GM21360 (cell line): ENCODE results near the gene SERTM2.
"Not testable (repeated sequence)": the region's sequence is repeated elsewhere in the genome, so short reads cannot be mapped to it uniquely, and the experiment has no call there.

Experiments used
- ATAC-seq: cut with Tn5 transposase; IDR thresholded peaks from one replicate; pipeline ENCODE4 v1.9.1; 2021; ENCODE audit warnings: mild to moderate bottlenecking, moderate library complexity; ENCODE audit not compliant: unreplicated experiment

SERTM2 gene

GRCh38 chrX:111511477-111511876 is at the start of gene SERTM2:
SERTM2 (plus strand) TSS chrX:111511645; CDS start chrX:111518858, 7,213 bp downstream.
- ATAC-seq: no peak

- no peak for ATAC-seq
These were observed 45.8 kb upstream of the SERTM2 start for GRCh38 chrX:111465669-111466068.

GRCh38 chrX:111467896-111468295 is 43.5 kb upstream of the SERTM2 start:
- ATAC-seq: no peak

DNA sequence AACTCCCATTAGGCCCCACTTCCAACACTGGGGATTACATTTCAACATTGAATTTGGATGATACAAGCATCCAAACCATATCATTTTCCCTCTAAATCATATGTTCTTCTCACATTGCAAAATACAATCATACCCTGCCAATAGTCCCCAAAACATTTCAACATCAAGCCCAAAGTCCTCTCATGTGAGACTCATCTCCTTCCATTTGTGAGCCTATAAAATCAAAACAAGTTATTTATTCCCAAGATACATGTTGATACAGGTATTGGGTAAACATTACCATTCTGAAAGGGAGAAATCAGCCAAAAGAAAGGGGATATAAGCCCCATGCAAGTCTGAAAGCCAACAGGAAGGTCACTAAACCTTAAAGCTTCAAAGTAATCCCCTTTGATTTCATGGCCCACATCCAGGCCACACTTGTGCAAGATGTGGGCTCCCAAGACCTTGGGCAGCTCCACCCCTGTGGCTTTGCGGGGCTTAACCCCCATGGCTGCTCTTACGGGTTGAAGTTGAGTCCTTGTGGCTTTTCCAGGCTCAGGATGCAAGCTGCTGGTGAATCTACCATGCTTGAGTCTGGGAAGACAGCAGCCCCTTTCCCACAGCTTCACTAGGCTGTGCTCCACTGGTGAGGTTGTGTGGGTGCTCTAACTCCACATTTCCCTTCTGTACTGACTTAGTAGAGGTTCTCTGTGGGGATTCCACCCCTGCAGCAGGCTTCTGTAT is 40.6 kb upstream of the SERTM2 start:
- ATAC-seq: no peak

DNA sequence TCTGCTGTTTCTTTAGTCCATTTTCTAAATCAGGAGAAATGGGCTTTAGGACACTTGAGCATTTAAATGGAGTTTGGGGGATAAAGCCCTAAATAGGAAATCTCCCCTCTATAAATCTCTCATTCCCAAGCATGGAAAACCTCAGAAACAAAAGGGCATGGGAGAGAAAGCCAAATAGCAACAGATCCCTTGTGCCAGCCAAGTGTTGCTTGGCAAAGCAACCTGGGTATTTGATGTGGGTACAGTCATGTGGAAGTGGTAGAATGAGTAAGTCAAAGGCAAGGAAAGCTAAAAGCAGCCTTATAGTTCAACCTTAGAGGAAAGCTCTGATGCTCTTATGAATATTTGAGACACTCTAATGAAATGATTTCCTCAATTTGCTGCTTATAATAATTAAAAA is 29.5 kb upstream of the SERTM2 start:
- no peak for ATAC-seq

DNA sequence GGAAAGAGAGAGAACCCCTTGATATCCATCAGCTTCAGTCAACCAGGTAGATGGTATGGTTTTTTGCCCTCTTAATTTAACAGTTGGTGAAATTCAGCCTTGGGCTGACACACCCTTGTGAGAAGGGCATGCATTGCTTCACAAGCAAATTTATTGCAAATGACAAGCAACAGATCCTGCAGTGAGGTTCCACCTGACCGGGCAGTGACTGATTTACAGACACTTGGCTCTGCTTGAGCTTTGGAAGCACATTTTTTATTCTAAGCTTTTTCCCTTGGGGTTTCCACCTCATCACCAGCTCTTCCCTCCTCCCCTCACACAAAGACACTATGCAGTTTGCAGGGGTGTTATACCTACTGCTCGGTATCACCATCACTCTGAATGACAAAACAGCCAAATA is 28.3 kb upstream of the SERTM2 start:
- ATAC-seq: no peak

DNA sequence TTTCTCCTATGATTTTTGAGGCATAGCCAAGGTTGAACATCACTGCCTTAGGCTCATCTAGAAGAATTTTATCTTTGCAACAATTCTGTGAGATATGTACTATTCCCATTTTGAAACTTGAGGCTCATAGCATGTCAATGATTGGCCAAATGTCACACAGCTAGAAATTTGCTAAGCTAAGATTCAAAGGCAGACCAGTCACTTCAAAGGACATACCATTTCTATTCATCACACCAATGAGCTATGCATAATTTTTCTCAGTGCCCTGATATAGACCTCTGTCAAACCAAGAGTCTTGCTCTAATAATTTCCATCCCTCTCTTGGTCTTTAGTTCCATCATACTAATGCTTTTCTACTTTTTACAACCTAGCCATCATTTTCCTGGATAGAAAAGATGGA is 27.6 kb upstream of the SERTM2 start:
- ATAC-seq: no peak

GRCh38 chrX:111490688-111491087 is 20.8 kb upstream of the SERTM2 start:
- no peak for ATAC-seq

- no peak for ATAC-seq
These were observed 19.4 kb upstream of the SERTM2 start for GRCh38 chrX:111492085-111492484.

- ATAC-seq: no peak
These were observed 12.8 kb upstream of the SERTM2 start for GRCh38 chrX:111498538-111499103.

DNA sequence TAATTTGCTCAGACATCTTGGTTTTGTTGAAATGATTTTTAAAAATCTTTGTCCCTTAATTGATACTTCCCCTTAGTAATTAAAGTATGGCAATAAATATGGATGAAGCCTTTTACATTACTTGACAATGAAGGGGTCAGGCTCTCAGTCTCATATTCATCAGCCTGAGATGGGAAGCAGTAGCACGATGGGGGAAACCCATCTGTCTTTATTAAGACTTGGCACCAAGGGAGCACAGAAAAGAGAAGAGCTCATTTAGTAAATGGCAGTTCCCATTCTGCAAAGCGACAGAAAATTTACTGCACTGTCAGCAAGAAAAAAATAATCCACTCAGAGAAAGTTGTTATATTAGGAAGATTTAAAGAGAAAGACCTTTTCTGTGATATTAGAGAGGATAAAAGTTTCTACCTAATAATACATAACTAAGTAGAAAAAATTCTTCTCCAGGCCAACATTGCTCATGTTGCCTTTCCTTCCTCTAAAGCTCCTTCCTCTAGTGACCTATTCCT is 7.9 kb upstream of the SERTM2 start:
- no peak for ATAC-seq

- no peak for ATAC-seq
These were observed 6.5 kb upstream of the SERTM2 start for GRCh38 chrX:111504941-111505340.

DNA sequence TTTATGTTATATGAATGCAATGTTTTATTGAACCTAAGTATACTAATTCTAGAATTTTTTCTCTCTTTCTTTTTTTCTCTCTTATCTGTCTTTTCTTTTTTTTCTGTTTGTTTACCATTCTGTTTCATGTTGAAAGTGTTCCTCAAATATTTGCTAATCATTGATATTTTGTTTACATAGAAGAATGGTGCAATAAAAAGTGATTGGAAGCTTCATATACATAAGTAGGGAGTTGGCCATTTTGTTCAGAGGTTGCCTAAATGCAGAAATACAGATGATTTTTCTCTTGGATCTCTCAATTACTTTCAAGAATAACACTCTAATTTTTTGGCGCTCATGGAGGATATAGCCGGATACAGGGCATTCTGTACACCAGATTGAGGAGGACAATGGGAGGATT is 5.7 kb upstream of the SERTM2 start:
- no peak for ATAC-seq

GRCh38 chrX:111506826-111507225 is 4.6 kb upstream of the SERTM2 start:
- ATAC-seq: no peak

DNA sequence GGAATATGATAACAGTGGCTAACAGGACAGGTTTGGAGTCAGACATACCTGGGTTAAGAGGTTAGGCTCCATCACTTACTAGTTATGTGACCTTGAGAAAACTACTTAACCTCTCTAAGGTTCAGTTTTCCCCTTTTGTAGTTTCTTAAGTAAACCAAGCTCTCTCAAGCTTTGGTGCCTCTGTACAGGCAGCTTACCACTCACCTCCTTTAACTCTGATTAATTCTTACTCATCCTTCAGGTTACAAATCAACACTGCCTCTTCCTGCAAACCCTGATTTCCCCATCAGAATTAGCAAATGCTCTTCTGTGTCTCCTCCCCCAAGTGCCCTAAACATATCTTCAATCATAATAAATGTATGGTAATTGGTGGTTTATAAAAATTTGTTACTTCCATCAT is 3.5 kb upstream of the SERTM2 start:
- no peak for ATAC-seq

DNA sequence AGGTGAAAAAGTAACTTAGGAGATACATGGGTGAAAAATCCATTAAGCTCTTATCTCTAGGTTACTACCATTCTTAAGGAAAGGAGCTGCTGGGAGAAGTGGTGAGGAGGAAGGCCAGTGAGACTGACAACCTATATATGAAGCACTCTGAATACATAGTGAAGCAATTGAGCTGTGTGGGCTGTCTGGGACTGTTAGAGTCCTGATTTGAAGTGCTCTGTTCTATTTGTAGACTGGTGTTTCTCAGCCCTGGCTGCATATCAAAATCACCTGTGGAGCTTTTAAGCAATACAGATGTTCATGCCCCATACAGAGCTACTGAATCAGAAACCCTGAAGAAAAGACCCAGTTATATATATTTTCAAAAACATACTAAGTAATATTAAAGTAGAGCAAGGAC is 3.9 kb downstream of the SERTM2 start:
- ATAC-seq: no peak

DNA sequence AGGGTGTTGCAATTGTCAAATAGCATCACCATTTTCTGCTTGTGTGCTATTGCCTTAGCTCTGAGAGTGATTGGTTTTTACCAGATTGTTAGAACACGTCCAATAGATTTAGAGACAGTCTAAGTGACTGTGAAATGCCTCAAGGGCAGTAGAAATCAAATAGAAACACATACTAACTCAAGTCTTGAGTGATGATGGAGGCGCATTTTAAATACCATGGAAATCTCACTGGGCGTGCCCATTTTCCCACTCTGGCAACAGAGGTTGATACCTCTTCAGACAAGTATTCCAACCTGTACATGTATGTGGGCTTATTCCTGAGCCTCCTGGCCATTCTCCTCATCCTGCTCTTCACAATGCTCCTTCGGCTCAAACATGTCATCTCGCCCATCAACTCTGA is 7.2 kb downstream of the SERTM2 start:
- no peak for ATAC-seq

DNA sequence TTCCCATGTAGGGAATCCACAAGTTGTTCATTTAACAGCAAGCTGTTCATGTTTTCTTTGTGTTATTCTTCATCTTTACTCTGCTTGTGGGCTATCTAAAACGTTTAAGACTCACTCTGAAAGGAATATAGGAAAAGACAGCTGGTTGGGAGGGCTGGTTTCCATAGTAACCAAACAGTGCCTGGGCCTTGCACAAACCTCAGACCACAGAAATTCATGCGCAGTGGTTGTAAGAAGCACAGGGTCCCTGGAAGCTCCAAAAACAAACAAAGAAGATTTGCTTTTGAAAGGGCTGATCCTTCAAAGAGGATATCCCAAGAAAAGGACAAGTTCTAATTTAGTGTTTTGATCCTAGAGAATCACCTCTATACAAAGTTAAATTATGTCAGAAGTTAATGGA is 7.8 kb downstream of the SERTM2 start:
- no peak for ATAC-seq

DNA sequence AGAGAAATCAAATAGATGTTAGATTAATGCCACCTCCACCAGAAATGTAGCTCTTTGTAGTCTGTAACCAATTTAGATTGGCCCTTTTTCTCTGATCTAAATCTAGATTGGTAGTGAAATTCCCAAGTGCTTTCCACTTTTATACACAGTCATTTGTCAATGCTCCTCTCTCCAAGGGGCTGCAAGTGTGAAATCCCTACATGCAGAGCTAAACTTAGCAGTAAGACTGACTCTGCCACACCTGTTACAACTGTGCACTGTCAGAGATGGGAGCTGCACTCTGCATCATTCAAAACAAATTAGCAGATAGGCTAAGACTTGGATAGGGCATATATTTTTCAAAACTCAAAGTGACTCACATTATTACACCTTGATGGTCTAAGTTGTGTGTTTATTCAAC is 9.1 kb downstream of the SERTM2 start:
- no peak for ATAC-seq

GRCh38 chrX:111521169-111521568 is 9.7 kb downstream of the SERTM2 start:
- no peak for ATAC-seq

GRCh38 chrX:111543212-111543741 is 31.8 kb downstream of the SERTM2 start:
- ATAC-seq: no peak

DNA sequence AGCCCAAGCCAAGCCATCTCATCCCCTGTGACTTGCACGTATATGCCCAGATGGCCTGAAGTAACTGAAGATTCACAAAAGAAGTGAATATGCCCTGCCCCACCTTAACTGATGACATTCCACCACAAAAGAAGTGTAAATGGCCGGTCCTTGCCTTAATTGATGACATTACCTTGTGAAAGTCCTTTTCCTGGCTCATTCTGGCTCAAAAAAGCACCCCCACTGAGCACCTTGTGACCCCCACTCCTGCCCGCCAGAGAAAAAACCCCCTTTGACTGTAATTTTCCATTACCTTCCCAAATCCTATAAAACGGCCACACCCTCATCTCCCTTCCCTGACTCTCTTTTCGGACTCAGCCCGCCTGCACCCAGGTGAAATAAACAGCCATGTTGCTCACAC is 37.8 kb downstream of the SERTM2 start:
- ATAC-seq: not testable (repeated sequence)
